Peyer's patch (tissue), 4 donors: ENCODE results near the gene IMMP2L. TPM values are rescaled to one million over a fixed set of nuclear protein-coding genes. Genes with fewer than 3 reads are reported as not detected.

ENCODE experiments used
- DNase-seq, 3 donors: peaks; one replicate each; pipeline ENCODE4 v3.0.0-alpha.2; 2017 to 2019
- H3K27ac ChIP-seq, 4 donors: fragments of 200-600 bp; sonication (generic); one replicate each; pipeline ENCODE4 v1.5.1; 2016 to 2019
- H3K27me3 ChIP-seq, 2 donors: fragments of 200-600 bp; sonication (generic); one replicate each; pipeline ENCODE4 v1.5.1; 2019
- H3K36me3 ChIP-seq, 3 donors: fragments of 200-600 bp; sonication (generic); one replicate each; pipeline ENCODE4 v1.5.1; 2016 to 2019
- H3K4me1 ChIP-seq, 4 donors: fragments of 200-600 bp; sonication (generic); one replicate each; pipeline ENCODE4 v1.5.1; 2016 to 2019
- H3K4me3 ChIP-seq, 4 donors: fragments of 200-600 bp; sonication (generic); 1 replicate in 3 of 4; 2 replicates in 1 of 4; pipeline ENCODE4 v1.5.1; 2016 to 2019; ENCODE audit warnings: mild to moderate bottlenecking in 1 of 4
- H3K9me3 ChIP-seq, 4 donors: fragments of 200-600 bp; sonication (generic); one replicate each; pipeline ENCODE4 v1.5.1; 2016 to 2019; ENCODE audit warnings: mild to moderate bottlenecking in 1 of 4
- POLR2A ChIP-seq, 2 donors: fragments of 450-650 bp; IDR thresholded peaks; one replicate each; pipeline ENCODE4 v1.5.1; 2017; ENCODE audit warnings: antibody characterized with exemption in 2 of 2, mild to moderate bottlenecking in 2 of 2, moderate library complexity in 2 of 2
- total RNA-seq, 4 donors: library from RNA; depleted of rRNA; stranded (reverse); fragments of >200 nt; gene quantifications; one replicate each; pipeline ENCODE4 v1.1.0, GENCODE V29; 2016
- TF ChIP-seq, protein P1 (sequence below), 6 experiments: fragments of 450-650 bp in 4 of 6; fragments of 200-600 bp in 2 of 6; sonication (generic) in 1 of 6; IDR thresholded peaks; one replicate each; pipeline ENCODE4 v1.5.1; 2017 to 2019; ENCODE audit warnings: antibody characterized with exemption in 6 of 6, mild to moderate bottlenecking in 3 of 6, moderate library complexity in 1 of 6

Gene IMMP2L
- total RNA-seq, 4 donors from 2014 or later, result 5.1 to 16.5 (median 10.9) TPM

DNA sequence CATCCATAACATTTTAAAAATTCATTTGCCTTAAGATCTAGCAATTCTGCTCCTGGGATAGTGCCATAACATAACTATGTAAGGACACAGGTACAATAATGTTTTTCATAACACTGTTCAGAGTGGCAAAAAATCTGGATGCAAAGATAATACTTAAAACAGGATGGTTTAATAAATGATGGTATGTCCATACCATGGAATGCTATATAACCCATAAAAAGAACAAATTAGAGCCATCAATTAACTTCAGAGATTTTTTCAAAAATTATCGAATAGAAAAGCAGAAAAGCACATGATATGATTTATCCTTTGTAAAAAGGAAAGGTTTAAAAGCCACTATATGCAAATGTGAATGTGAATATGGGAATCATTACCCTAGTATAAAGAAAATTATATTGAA, 664.8 kb downstream of the IMMP2L start:
- no peaks in the 10 kb centered on the region for H3K4me1 ChIP-seq
- no peaks in the 10 kb centered on the region for H3K36me3 ChIP-seq
- no peak overlapping the region for H3K27ac ChIP-seq
- H3K27me3 ChIP-seq, result no peaks in the 10 kb centered on the region
- no peaks in the 10 kb centered on the region for H3K9me3 ChIP-seq
- TF ChIP-seq POLR2A (IDR thresholded peaks at IDR 0.05), result no peak
- H3K4me3 ChIP-seq, result no peak overlapping the region
- DNase-seq, result no peak

- TF ChIP-seq, protein P1, sequence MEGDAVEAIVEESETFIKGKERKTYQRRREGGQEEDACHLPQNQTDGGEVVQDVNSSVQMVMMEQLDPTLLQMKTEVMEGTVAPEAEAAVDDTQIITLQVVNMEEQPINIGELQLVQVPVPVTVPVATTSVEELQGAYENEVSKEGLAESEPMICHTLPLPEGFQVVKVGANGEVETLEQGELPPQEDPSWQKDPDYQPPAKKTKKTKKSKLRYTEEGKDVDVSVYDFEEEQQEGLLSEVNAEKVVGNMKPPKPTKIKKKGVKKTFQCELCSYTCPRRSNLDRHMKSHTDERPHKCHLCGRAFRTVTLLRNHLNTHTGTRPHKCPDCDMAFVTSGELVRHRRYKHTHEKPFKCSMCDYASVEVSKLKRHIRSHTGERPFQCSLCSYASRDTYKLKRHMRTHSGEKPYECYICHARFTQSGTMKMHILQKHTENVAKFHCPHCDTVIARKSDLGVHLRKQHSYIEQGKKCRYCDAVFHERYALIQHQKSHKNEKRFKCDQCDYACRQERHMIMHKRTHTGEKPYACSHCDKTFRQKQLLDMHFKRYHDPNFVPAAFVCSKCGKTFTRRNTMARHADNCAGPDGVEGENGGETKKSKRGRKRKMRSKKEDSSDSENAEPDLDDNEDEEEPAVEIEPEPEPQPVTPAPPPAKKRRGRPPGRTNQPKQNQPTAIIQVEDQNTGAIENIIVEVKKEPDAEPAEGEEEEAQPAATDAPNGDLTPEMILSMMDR (IDR thresholded peaks at IDR 0.05), result no peak
- no peak for TF ChIP-seq POLR2A (IDR thresholded peaks at IDR 0.05)
- no peak overlapping the region for H3K27ac ChIP-seq
- no peaks in the 10 kb centered on the region for H3K9me3 ChIP-seq
- H3K36me3 ChIP-seq, result no peaks in the 10 kb centered on the region
- no peaks in the 10 kb centered on the region for H3K4me1 ChIP-seq
- H3K27me3 ChIP-seq, result no peaks in the 10 kb centered on the region
- no peak overlapping the region for H3K4me3 ChIP-seq
- DNase-seq, result no peak
These were observed 668.2 kb downstream of the IMMP2L start for GRCh38 chr7:110894111-110894510.

GRCh38 chr7:110891197-110891596, 671.1 kb downstream of the IMMP2L start:
- H3K4me3 ChIP-seq, result no peak overlapping the region
- TF ChIP-seq, protein P1 (IDR thresholded peaks at IDR 0.05), result no peak
- TF ChIP-seq POLR2A (IDR thresholded peaks at IDR 0.05), result no peak
- no peaks in the 10 kb centered on the region for H3K9me3 ChIP-seq
- no peaks in the 10 kb centered on the region for H3K4me1 ChIP-seq
- H3K36me3 ChIP-seq, result no peaks in the 10 kb centered on the region
- no peaks in the 10 kb centered on the region for H3K27me3 ChIP-seq
- DNase-seq, result no peak
- H3K27ac ChIP-seq, result no peak overlapping the region

DNA sequence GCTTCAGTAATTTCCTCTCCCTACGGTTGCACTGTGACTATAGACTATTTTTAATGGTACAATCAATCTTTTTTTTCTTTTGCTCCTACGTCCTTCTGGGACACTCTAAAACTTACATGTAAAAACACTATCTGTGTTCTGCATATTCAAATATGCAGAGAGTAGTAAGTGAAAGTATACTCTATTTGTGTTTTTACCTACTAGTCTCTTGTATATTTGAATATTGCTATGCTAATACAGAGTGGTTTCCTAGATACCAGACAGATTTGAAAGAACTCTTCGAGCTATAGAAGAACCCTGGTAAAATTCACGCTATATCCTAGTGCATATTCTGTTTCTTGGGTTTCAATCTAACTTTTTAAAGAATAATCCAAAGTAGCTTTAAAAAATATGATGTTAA, 672.2 kb downstream of the IMMP2L start:
- Histone ChIP-seq H3K4me3 (no peak overlapping the region), H3K9me3 (no peaks in the 10 kb centered on the region), H3K27me3 (no peaks in the 10 kb centered on the region), H3K27ac (no peak overlapping the region), H3K4me1 (no peaks in the 10 kb centered on the region), H3K36me3 (no peaks in the 10 kb centered on the region)
- DNase-seq, result no peak
- TF ChIP-seq, protein P1 (IDR thresholded peaks at IDR 0.05), result no peak
- TF ChIP-seq POLR2A (IDR thresholded peaks at IDR 0.05), result no peak

DNA sequence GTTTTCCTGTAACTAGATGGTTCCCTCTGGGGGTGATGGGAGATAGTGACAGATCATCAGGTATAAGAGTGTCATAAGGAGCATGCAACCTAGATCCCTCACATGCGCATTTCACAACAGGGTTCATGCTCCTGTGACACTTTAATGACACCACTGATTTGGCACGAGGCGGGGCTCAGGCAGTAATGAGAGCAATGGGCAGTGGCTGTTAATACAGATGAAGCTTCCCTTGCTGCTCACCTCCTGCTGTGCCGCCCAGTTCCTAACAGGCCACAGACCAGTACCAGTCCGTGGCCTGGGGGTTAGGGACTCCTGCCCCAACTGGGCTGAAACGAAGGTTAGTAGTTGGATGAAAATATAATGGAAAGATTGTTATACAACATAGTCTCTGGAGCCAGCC, 673.0 kb downstream of the IMMP2L start:
- no peaks in the 10 kb centered on the region for H3K4me1 ChIP-seq
- TF ChIP-seq, protein P1 (IDR thresholded peaks at IDR 0.05), result no peak
- TF ChIP-seq POLR2A (IDR thresholded peaks at IDR 0.05), result no peak
- H3K36me3 ChIP-seq, result no peaks in the 10 kb centered on the region
- H3K4me3 ChIP-seq, result no peak overlapping the region
- H3K9me3 ChIP-seq, result no peaks in the 10 kb centered on the region
- no peak overlapping the region for H3K27ac ChIP-seq
- no peak for DNase-seq
- no peaks in the 10 kb centered on the region for H3K27me3 ChIP-seq

GRCh38 chr7:110888641-110889040, 673.7 kb downstream of the IMMP2L start:
- TF ChIP-seq, protein P1 (IDR thresholded peaks at IDR 0.05), result no peak
- no peak for TF ChIP-seq POLR2A (IDR thresholded peaks at IDR 0.05)
- Histone ChIP-seq H3K9me3 (no peaks in the 10 kb centered on the region), H3K4me1 (no peaks in the 10 kb centered on the region), H3K36me3 (no peaks in the 10 kb centered on the region), H3K27ac (no peak overlapping the region), H3K27me3 (no peaks in the 10 kb centered on the region), H3K4me3 (no peak overlapping the region)
- DNase-seq, result no peak
